SK-N-SH (cell line): ENCODE measurements around the gene GRAMD2A. TPM values are rescaled to one million over a fixed set of nuclear protein-coding genes. Genes with fewer than 3 reads are reported as not detected.

Experiments
- CTCF ChIA-PET: fragments of 300-600, 350-600 bp; formaldehyde crosslinking; extraction: SDS; loops from one replicate; lab custom pipeline; 2021; lab: Yijun Ruan, JAX
- POLR2A ChIA-PET: fragments of 350-600 bp; sonication (Branson Sonifier 250); formaldehyde crosslinking; extraction: SDS; loops from one replicate; lab custom pipeline; 2020; ENCODE audit warnings: antibody characterized with exemption, inconsistent platforms; lab: Yijun Ruan, JAX
- DNase-seq: peaks from one replicate; pipeline ENCODE4 v3.0.0; 2012
- H2AFZ ChIP-seq: fragments of 200-600 bp; sonication (generic); 2 replicates; pipeline ENCODE4 v1.8.1; 2016; ENCODE audit warnings: antibody characterized with exemption, mild to moderate bottlenecking, low read depth
- H3F3A ChIP-seq: fragments of 200-600 bp; sonication (generic); replicated peaks from 2 replicates; pipeline ENCODE3; 2016; ENCODE audit warnings: antibody characterized with exemption, mild to moderate bottlenecking; ENCODE audit not compliant: insufficient read depth
- H3K27ac ChIP-seq, 2 experiments: fragments of 200-500 bp in 1 of 2; fragments of 200-600 bp in 1 of 2; sonication (Bioruptor generic) in 1 of 2; sonication (generic), shearing (Covaris generic) in 1 of 2; 2 replicates each; pipeline versions ENCODE4 v1.5.1 to v1.6.1; 2014 to 2016; ENCODE audit warnings: low read depth in 2 of 2, inconsistent platforms in 1 of 2, low read length in 1 of 2, mild to moderate bottlenecking in 1 of 2, mixed read lengths in 1 of 2
- H3K27me3 ChIP-seq: fragments of 200-600 bp; sonication (generic), shearing (Covaris generic); 2 replicates; pipeline ENCODE4 v1.6.1; 2016; ENCODE audit warnings: mixed run types; ENCODE audit not compliant: insufficient read depth
- H3K36me3 ChIP-seq, 2 experiments: fragments of 200-500 bp in 1 of 2; fragments of 200-600 bp in 1 of 2; sonication (Bioruptor generic) in 1 of 2; sonication (generic) in 1 of 2; replicated peaks in 1 of 2; 2 replicates each; pipeline versions ENCODE3 to v1.5.1; 2014 to 2016; ENCODE audit warnings: low read length in 1 of 2, mild to moderate bottlenecking in 1 of 2; ENCODE audit not compliant: insufficient read depth in 2 of 2, control insufficient read depth in 1 of 2
- H3K4me1 ChIP-seq, 2 experiments: fragments of 200-500 bp in 1 of 2; fragments of 200-600 bp in 1 of 2; sonication (Bioruptor generic) in 1 of 2; sonication (generic), shearing (Covaris generic) in 1 of 2; 2 replicates each; pipeline versions ENCODE4 v1.5.1 to v1.6.1; 2014 to 2016; ENCODE audit warnings: low read depth in 1 of 2, low read length in 1 of 2, mixed run types in 1 of 2; ENCODE audit not compliant: insufficient read depth in 2 of 2, control insufficient read depth in 1 of 2
- H3K4me2 ChIP-seq: fragments of 200-600 bp; sonication (generic), shearing (Covaris generic); 2 replicates; pipeline ENCODE4 v1.6.1; 2017; ENCODE audit warnings: mixed run types
- H3K4me3 ChIP-seq, 2 experiments: fragments of 200-500 bp in 1 of 2; fragments of 200-600 bp in 1 of 2; sonication (Bioruptor generic) in 1 of 2; sonication (generic), shearing (Covaris generic) in 1 of 2; 2 replicates each; pipeline versions ENCODE4 v1.5.1 to v1.8.1; 2014 to 2016; ENCODE audit warnings: low read depth in 2 of 2, inconsistent platforms in 1 of 2, low read length in 1 of 2, mild to moderate bottlenecking in 1 of 2, mixed read lengths in 1 of 2, moderate library complexity in 1 of 2
- H3K79me2 ChIP-seq: fragments of 200-600 bp; sonication (generic); 2 replicates; pipeline ENCODE4 v1.8.1; 2017; ENCODE audit warnings: mild to moderate bottlenecking; ENCODE audit not compliant: insufficient read depth
- H3K9ac ChIP-seq: fragments of 200-600 bp; sonication (generic); 2 replicates; pipeline ENCODE4 v1.6.1; 2017; ENCODE audit warnings: mixed run types
- H3K9me2 ChIP-seq: fragments of 200-600 bp; sonication (generic); 2 replicates; pipeline ENCODE4 v1.6.1; 2017; ENCODE audit warnings: mixed run types
- H3K9me3 ChIP-seq: fragments of 200-600 bp; sonication (generic); 2 replicates; pipeline ENCODE4 v1.6.1; 2017; ENCODE audit warnings: mixed run types, mild to moderate bottlenecking, moderate library complexity
- H4K20me1 ChIP-seq: fragments of 200-600 bp; sonication (generic); 2 replicates; pipeline ENCODE4 v1.6.1; 2017; ENCODE audit warnings: mild to moderate bottlenecking, mixed run types; ENCODE audit not compliant: insufficient read depth
- CHD2 ChIP-seq: fragments of 150-350 bp; IDR thresholded peaks from 2 replicates; pipeline ENCODE4 v1.6.1; 2018; ENCODE audit warnings: low read length; ENCODE audit not compliant: partially characterized antibody
- CTCF ChIP-seq: fragments of 200-600 bp; sonication (generic); IDR thresholded peaks from 2 replicates; pipeline ENCODE4 v1.6.1; 2017; ENCODE audit warnings: antibody characterized with exemption, mild to moderate bottlenecking, moderate library complexity
- ELF1 ChIP-seq: IDR thresholded peaks from 2 replicates; pipeline ENCODE4 v1.4.0; 2012
- EP300 ChIP-seq, 2 experiments: IDR thresholded peaks; 2 replicates each; pipeline versions ENCODE4 v1.4.0 to v1.6.1; 2012; ENCODE audit warnings: borderline replicate concordance in 1 of 2, low read depth in 1 of 2, low read length in 1 of 2
- EZH2phosphoT487 ChIP-seq: fragments of 200-600 bp; sonication (generic); IDR thresholded peaks from 2 replicates; pipeline ENCODE4 v1.6.1; 2017; ENCODE audit warnings: low read depth, mixed run types, mild to moderate bottlenecking, antibody characterized with exemption, moderate library complexity, borderline replicate concordance
- FOSL2 ChIP-seq: IDR thresholded peaks from 2 replicates; pipeline ENCODE4 v1.4.0; 2012; ENCODE audit warnings: low read depth, mild to moderate bottlenecking, moderate library complexity, borderline replicate concordance
- FOXM1 ChIP-seq: IDR thresholded peaks from 2 replicates; pipeline ENCODE4 v1.4.0; 2012; ENCODE audit warnings: low read depth, mild to moderate bottlenecking
- GABPA ChIP-seq: IDR thresholded peaks from 2 replicates; pipeline ENCODE4 v1.4.0; 2012; ENCODE audit warnings: low read depth, mild to moderate bottlenecking
- MAX ChIP-seq: IDR thresholded peaks from 2 replicates; pipeline ENCODE4 v1.4.0; 2012; ENCODE audit warnings: low read depth
- NFIC ChIP-seq: IDR thresholded peaks from 2 replicates; pipeline ENCODE4 v1.4.0; 2012; ENCODE audit warnings: borderline replicate concordance
- NRF1 ChIP-seq: IDR thresholded peaks from 2 replicates; pipeline ENCODE4 v1.6.1; 2012; ENCODE audit warnings: low read depth, mild to moderate bottlenecking, low read length
- PBX3 ChIP-seq: IDR thresholded peaks from 2 replicates; pipeline ENCODE4; 2012
- RAD21 ChIP-seq: IDR thresholded peaks from 2 replicates; pipeline ENCODE4 v1.6.1; 2012; ENCODE audit warnings: mild to moderate bottlenecking, low read length
- USF1 ChIP-seq: IDR thresholded peaks from 2 replicates; pipeline ENCODE4 v1.4.0; 2012; ENCODE audit warnings: low read depth, borderline replicate concordance
- ZBTB33 ChIP-seq: IDR thresholded peaks from 2 replicates; pipeline ENCODE4 v1.4.0; 2012; ENCODE audit warnings: low read depth, borderline replicate concordance
- polyA plus RNA-seq, 3 experiments: library from polyadenylated mRNA; depleted of rRNA; stranded (reverse); fragments of >200 nt; gene quantifications; 2 replicates each; pipeline ENCODE4 v1.2.3, GENCODE V29; 2012

Gene GRAMD2A
- polyA plus RNA-seq, 1 of the 3 experiments (the other 2 are of a cell fraction) = 0.10 TPM

- no peak for TF ChIP-seq CTCF
- TF ChIP-seq EZH2phosphoT487 = no peak
- no peak for TF ChIP-seq MAX
- TF ChIP-seq ZBTB33 = no peak
- no peak for TF ChIP-seq NRF1
Observed at GRCh38 chr15:72147418-72147817, 50.2 kb downstream of the GRAMD2A start (continued).

- Histone ChIP-seq H3K27ac (no peak overlapping the region), H3K79me2 (no peaks in the 10 kb centered on the region), H2AFZ (no peak overlapping the region), H3K36me3 (no peaks in the 10 kb centered on the region), H3K9me2 (no peaks in the 10 kb centered on the region), H3K27me3 (no peaks in the 10 kb centered on the region), H4K20me1 (no peaks in the 10 kb centered on the region), H3K4me3 (no peak overlapping the region), H3K4me2 (no peak overlapping the region), H3K9ac (no peak overlapping the region), H3F3A (peaks cover 7% of the 10 kb centered on the region), H3K9me3 (no peaks in the 10 kb centered on the region), H3K4me1 (no peaks in the 10 kb centered on the region)
- TF ChIP-seq EZH2phosphoT487 = no peak
- no peak for TF ChIP-seq PBX3
- TF ChIP-seq NFIC = no peak
- no peak for TF ChIP-seq RAD21
- no peak for TF ChIP-seq CHD2
- TF ChIP-seq GABPA = no peak
- no peak for TF ChIP-seq FOSL2
- TF ChIP-seq NRF1 = no peak
- no peak for TF ChIP-seq FOXM1
- no peak for TF ChIP-seq USF1
- no peak for TF ChIP-seq ELF1
- TF ChIP-seq EP300 (IDR thresholded peaks at IDR 0.05; ENCODE audit: borderline replicate concordance in 1 of 2, low read depth in 1 of 2, low read length in 1 of 2) = no peak
- ChIA-PET POLR2A (no interaction called here), CTCF (interaction anchor here (5.6 kb wide), 1 partner anchor 10 kb away, joined by 31 read pairs; no protein-coding TSS in a partner anchor)
- no peak for DNase-seq
Observed at GRCh38 chr15:72146934-72147333, 50.7 kb downstream of the GRAMD2A start.
